Epithelial cell of prostate (primary cell): ENCODE results near the gene SLX4.

Experiments used
- DNase-seq: peaks from one replicate; pipeline ENCODE4 v3.0.0-alpha.2; 2011; ENCODE audit warnings: low read depth, low spot score
- H3K27ac ChIP-seq: fragments of 450-650 bp; 2 replicates; pipeline ENCODE4 v1.5.1; 2017; ENCODE audit warnings: mild to moderate bottlenecking

The SLX4 gene

GRCh38 chr16:3561626-3562025, 49.8 kb downstream of the SLX4 start:
- no peak overlapping the region for H3K27ac ChIP-seq
- DNase-seq, result no peak

DNA sequence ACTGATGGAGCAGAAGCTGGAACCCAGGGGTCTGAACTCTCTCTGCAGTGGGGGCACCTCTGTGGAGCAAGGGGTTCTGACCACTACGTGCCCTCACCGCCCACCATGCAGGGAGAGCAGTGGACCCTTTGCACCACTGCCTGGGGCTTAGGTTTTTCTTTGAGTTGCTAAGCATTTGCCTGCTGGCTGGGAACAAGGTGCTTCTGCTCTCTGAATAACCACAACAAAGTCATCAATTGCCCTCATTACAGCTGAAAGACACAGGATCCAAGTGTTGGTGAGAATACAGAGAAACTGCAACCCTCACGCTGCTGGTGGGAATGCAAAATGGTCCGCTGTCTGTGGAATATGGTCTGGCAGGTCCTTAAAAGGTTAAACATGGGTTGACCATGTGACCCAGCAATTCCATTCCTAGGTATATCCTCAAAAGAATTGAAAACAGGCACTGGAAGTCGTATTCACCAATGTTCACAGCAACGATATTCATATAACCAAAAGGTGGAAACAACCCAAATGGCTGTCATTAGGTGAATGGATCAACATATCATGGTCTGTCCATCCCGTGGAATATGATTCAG, 57.0 kb downstream of the SLX4 start:
- no peak for DNase-seq
- no peak overlapping the region for H3K27ac ChIP-seq

- H3K27ac ChIP-seq, result no peak overlapping the region
- no peak for DNase-seq
Measured at GRCh38 chr16:3553138-3553923, 58.1 kb downstream of the SLX4 start.

DNA sequence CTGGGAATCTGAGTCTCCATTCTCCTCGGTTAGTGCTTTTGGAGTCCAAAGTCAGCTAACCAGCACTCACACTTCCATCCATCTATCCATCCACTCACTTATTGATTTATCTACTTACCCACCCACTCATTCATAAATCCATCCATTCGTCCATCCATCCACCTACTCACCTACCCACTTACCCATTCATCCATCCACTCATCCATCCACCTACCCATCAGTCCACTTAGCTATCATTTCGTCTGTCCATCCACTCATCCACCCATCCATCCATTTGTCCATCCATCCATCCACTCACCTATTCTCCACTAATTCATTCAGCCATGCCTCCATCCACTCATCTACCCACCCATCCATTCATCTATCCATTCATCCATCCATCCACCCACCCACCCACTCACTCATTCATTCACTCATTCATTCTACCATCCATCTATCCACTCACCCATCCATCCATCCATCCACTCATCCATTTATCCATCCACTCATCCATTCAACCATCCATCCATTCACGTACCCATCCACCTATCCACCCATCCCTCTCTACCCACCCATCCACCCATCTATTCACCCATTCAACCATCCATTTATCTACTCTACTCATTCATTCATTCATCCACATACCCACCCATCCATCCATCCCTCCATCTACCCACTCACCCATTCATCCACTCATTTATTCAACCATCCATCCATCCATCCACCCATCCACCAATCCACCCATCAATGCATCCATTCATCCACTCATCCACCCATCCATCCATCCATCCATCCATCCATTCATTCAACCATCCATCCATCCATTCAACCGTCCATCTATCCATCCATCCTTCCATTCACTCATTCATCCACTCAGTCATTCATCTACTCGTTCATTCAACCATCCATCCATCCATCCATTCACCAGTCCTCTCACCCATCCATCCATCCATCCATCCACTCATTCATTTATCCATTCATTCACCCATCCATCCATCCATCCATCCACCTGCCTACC, 60.3 kb downstream of the SLX4 start:
- no peak overlapping the region for H3K27ac ChIP-seq
- no peak for DNase-seq

DNA sequence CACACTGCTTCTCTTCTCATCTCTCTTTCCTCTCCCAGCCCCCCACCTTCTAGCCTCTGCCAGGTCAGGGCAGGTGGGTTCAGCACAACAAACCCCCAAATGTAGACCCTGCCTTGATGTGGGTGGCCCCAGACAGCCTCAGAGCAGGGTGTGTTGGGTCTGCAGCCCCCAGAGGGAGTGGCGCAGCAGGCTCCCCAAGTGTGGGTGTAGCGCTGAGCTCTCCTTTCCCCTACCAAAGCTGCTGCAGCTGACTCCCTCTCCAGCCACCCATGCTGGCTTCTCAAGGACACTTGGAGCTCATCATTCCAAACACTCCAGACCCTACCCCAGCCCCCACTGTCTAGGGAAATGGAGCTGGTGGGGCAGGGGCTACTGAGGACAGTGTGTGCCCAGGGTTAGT, 61.5 kb downstream of the SLX4 start:
- DNase-seq, result no peak
- H3K27ac ChIP-seq, result no peak overlapping the region

DNA sequence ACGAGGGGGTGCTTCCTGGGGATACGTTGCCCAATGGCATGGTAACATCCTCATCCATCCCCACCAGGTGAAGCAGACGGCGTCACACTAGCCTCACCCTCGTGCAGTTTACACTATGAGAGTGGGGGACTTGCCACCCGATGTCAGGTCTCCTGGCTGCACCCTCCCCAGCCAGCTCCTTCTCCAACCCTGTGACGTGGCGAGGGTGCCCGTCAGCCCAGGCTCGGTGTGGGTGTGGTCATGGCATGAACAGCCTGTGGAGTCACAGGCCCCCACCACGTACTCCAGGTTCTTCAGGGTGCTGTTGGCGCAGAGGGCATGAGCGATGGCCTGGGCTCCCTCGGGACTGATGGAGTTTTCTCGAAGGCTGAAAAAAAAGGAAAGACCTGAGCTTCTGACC, 62.5 kb downstream of the SLX4 start:
- no peak overlapping the region for H3K27ac ChIP-seq
- DNase-seq, result no peak

DNA sequence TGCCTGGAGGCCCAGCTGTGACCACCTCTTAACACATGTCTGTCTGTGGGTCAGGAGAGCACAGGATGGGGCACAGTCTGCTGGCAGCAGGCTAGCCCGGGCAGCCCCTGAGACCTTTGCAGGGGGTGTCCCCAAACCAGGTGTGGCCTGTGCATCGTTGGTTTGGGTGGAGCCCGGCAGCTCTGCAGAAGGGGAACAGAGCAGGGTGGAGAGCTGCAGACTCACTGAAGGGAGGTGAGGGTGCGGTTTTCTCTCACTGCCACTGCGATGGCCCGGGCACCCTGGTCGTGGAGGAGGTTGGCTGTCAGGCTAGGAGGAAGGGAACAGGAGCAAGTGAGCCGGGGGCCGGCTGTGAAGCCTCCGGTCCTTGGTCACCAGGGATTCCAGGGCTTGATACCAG, 63.0 kb downstream of the SLX4 start:
- no peak for DNase-seq
- H3K27ac ChIP-seq, result no peak overlapping the region

DNA sequence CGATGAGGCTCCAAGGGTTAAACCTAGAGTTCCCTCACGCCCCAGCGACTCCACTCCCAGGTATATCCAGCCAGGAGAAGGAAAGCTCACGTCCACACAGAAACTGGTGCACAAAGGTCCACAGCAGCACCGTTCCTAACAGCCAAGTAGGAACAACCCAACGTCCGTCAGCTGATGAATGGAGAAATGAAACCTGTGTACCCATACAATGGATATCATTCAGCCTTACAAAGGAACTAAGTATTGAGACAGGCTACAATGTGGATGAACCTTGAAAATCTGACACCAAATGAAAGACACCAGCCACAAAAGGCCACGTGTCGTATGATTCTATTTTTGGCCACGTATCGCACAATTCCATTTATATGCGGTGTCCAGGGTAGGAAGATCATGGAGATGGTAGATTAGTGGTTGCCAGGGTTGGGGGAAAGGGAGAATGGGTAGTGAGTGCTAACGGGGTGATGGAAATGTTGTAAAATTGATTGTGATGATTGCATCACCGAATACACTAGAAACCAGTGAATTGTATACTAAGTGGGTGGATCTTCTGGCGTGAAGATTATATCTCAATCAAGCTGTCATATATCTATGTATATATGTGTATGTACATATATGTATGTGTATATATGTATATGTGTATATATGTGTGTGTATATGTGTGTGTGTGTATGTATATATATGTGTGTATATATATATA, 64.3 kb downstream of the SLX4 start:
- DNase-seq, result no peak
- H3K27ac ChIP-seq, result no peak overlapping the region

DNA sequence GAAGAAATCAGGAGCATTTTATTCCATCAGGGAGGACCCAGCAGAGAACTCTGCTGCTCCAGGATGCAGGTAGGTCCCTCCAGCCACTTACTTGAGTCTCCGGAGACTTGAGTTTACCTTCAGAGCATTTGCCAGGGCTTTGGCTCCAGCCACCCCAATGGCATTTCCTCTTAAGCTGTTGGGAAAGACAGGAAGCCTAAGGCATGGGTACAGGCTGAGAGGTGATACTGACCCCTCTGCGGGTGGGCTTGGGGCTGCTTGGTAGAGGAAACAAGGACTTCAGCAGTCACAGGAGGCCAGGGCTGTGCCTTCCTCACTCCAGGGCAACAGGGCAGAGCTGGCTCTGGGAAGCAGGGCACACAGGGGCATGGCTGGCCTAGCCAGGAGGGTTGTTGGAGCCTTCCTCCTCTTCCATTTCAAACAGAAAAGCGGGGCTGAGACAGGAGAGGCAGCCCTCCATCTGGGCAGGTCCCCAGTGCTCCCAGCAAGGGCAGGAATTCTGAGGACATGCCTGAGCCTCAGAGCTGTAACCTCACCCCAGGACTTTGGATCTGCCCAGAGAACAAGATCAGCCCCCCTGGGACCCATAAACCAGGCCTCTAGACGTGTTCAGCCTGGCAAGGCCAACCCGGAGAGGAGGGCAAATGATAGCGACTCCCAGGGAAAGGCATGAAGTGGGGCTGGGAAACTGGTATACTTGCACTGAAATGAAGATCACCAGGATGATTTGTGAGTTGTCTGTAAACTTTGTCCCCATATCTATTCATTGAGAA, 68.6 kb downstream of the SLX4 start:
- no peak overlapping the region for H3K27ac ChIP-seq

GRCh38 chr16:3541527-3542155, 69.8 kb downstream of the SLX4 start:
- DNase-seq, result no peak
- no peak overlapping the region for H3K27ac ChIP-seq

More for the DNA sequence above, 68.6 kb downstream of the SLX4 start:
- DNase-seq, result no peak

DNA sequence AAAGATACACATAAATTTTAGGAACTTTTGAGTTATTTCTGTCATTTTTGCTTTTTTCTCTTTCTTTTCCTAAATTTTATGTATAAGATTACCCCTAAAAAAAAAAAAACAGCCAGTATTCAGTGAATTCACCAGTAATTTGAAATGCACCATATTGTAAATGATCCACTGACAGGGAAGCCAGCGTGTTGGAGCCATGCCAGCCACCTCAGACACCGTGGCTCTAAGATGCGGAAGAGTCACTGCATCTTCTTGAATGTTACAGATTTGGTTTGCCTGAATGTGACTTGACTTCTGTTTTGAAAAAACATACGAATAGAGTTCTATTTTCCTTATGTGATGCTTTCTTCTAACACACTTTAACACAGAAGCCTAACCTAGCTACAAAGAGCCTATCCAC, 73.2 kb downstream of the SLX4 start:
- DNase-seq, result no peak
- H3K27ac ChIP-seq, result no peak overlapping the region

- no peak for DNase-seq
- no peak overlapping the region for H3K27ac ChIP-seq
Measured at GRCh38 chr16:3536851-3537250, 74.6 kb downstream of the SLX4 start.

DNA sequence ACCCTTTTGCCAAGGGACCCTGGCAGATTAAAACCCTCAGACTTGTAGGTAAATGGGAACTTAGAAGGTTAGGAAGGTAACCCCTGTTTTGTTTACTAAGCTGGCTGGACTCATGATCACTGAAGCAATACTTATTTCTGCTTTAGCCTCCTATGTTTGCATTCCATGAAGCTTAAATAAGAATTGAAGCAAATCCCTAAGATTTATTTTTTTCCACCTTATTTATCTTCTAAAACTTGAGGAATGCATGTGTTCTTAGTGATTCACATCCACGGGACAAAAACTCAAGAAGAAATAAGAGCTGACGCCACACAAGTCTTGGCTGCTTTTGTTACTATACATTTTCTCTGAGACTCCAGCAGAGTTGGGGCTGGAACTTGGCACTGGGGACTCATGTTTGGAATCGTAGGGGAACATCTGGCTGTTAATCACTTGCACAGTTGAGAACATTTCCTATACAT, 75.1 kb downstream of the SLX4 start:
- no peak overlapping the region for H3K27ac ChIP-seq
- no peak for DNase-seq

DNA sequence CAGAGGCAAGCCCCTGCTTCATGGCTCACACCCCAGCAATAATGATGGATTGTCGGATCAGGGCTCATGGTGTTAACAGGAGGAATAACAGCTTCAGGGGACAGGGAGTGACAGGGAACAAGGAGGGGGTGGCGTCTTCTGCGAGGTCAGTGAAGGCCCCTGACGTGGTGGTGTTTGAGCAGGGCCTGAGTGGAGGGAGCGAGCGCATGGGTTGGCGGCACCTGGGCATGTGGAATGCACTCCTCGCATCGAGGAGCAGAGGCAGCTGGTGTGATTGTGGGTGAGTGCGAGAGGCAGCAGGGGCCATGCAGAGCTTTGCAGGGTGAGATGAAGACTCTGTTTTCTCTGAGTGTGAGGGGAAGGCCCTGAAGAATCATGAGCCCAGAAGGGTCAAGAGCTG, 77.3 kb downstream of the SLX4 start:
- no peak overlapping the region for H3K27ac ChIP-seq
- DNase-seq, result no peak

- DNase-seq, result no peak
- no peak overlapping the region for H3K27ac ChIP-seq
Measured at GRCh38 chr16:3532741-3533140, 78.7 kb downstream of the SLX4 start.
